GM19467 (cell line): ENCODE data around the gene ARHGAP15.

ENCODE experiments used
- ATAC-seq: cut with Tn5 transposase; IDR thresholded peaks from one replicate; pipeline ENCODE4 v1.9.1; 2021; ENCODE audit warnings: mild to moderate bottlenecking, moderate library complexity; ENCODE audit not compliant: unreplicated experiment

Gene ARHGAP15

GRCh38 chr2:143701785-143702184 lies 572.6 kb downstream of the ARHGAP15 start:
- no peak for ATAC-seq

GRCh38 chr2:143702931-143703330 lies 573.7 kb downstream of the ARHGAP15 start:
- ATAC-seq, result no peak

- peak; percentile 73 for ATAC-seq
Observed at GRCh38 chr2:143704451-143705106, 575.4 kb downstream of the ARHGAP15 start.

- no peak for ATAC-seq
Observed at GRCh38 chr2:143705108-143705707, 576.0 kb downstream of the ARHGAP15 start.

- ATAC-seq, result no peak
Observed at GRCh38 chr2:143706354-143706753, 577.1 kb downstream of the ARHGAP15 start.

GRCh38 chr2:143708682-143709081 lies 579.5 kb downstream of the ARHGAP15 start:
- no peak for ATAC-seq

GRCh38 chr2:143710196-143710595 lies 581.0 kb downstream of the ARHGAP15 start:
- ATAC-seq, result no peak

GRCh38 chr2:143710879-143711278 lies 581.7 kb downstream of the ARHGAP15 start:
- no peak for ATAC-seq

GRCh38 chr2:143716522-143716921 lies 587.3 kb downstream of the ARHGAP15 start:
- ATAC-seq, result no peak

GRCh38 chr2:143717053-143717452 lies 587.8 kb downstream of the ARHGAP15 start:
- no peak for ATAC-seq

GRCh38 chr2:143717536-143718168 lies 588.4 kb downstream of the ARHGAP15 start:
- no peak for ATAC-seq

- ATAC-seq, result no peak
Observed at GRCh38 chr2:143718745-143719144, 589.5 kb downstream of the ARHGAP15 start.

GRCh38 chr2:143719406-143719805 lies 590.2 kb downstream of the ARHGAP15 start:
- no peak for ATAC-seq

GRCh38 chr2:143720095-143720664 lies 591.0 kb downstream of the ARHGAP15 start:
- ATAC-seq, result no peak

GRCh38 chr2:143725400-143725799 lies 596.2 kb downstream of the ARHGAP15 start:
- ATAC-seq, result no peak

- no peak for ATAC-seq
Observed at GRCh38 chr2:143726151-143726845, 597.1 kb downstream of the ARHGAP15 start.

- ATAC-seq, result no peak
Observed at GRCh38 chr2:143728498-143728897, 599.3 kb downstream of the ARHGAP15 start.

- ATAC-seq, result no peak
Observed at GRCh38 chr2:143729296-143729814, 600.1 kb downstream of the ARHGAP15 start.

GRCh38 chr2:143730155-143730952 lies 601.1 kb downstream of the ARHGAP15 start:
- peak; percentile 79 for ATAC-seq

GRCh38 chr2:143730953-143731260 lies 601.7 kb downstream of the ARHGAP15 start:
- peak; percentile 39 for ATAC-seq
